ENCODE measurements around the gene ABHD1.

ABHD1 gene

DNA sequence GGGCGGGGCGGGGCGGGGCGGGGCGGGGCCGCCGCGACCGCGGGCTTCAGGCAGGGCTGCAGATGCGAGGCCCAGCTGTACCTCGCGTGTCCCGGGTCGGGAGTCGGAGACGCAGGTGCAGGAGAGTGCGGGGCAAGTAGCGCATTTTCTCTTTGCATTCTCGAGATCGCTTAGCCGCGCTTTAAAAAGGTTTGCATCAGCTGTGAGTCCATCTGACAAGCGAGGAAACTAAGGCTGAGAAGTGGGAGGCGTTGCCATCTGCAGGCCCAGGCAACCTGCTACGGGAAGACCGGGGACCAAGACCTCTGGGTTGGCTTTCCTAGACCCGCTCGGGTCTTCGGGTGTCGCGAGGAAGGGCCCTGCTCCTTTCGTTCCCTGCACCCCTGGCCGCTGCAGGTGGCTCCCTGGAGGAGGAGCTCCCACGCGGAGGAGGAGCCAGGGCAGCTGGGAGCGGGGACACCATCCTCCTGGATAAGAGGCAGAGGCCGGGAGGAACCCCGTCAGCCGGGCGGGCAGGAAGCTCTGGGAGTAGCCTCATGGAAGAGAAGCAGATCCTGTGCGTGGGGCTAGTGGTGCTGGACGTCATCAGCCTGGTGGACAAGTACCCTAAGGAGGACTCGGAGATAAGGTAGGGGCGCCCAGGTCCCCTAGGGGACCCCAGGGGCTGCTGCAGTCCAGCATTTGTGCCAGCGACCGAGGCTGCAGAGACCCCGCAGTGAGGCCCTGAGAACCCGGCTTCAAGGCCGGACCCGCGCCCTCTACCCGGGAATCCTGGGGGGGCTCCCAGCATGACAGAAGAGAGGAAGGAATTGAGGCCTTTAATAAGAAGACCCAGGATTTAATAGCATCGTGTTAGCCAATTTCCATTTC lies 36.7 kb upstream of the ABHD1 start, which contains the start of gene KHK:
TSS of gene KHK (plus strand) at position 49 of the 870 bp plus-strand sequence. CDS start at position 537, 488 bp downstream.
- no peak for DNase-seq (ENCODE audit: low read depth)

DNA sequence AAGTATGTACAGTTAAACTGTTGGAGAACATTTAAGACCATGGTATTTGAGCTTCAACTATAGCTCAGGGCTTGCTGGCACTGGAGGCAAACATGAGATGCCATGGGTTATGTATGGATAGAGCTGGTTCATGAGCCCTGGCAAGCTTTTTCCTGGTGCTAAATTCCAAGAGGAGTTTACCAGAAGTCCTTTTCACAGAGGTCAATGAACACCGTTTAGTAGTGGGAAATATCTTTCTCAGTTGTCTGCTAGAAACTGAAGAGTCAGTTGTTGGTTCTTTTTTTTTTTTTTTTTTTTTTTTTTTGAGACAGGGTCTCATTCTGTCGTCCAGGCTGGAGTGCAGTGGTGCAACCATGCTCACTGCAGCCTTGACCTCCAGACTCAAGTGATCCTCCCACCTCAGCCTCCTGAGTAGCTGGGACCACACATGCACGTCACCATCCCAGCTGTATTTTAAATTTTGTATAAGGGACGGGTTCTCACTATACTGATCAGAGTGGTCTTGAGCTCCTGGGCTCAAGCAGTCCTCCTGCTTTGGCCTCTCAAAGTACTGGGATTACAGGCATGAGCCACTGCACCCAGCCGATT lies 35.7 kb upstream of the ABHD1 start:
- DNase-seq (ENCODE audit: low read depth) = no peak

- DNase-seq (ENCODE audit: low read depth) = no peak
Measured at GRCh38 chr2:27088634-27089033, 35.0 kb upstream of the ABHD1 start.

DNA sequence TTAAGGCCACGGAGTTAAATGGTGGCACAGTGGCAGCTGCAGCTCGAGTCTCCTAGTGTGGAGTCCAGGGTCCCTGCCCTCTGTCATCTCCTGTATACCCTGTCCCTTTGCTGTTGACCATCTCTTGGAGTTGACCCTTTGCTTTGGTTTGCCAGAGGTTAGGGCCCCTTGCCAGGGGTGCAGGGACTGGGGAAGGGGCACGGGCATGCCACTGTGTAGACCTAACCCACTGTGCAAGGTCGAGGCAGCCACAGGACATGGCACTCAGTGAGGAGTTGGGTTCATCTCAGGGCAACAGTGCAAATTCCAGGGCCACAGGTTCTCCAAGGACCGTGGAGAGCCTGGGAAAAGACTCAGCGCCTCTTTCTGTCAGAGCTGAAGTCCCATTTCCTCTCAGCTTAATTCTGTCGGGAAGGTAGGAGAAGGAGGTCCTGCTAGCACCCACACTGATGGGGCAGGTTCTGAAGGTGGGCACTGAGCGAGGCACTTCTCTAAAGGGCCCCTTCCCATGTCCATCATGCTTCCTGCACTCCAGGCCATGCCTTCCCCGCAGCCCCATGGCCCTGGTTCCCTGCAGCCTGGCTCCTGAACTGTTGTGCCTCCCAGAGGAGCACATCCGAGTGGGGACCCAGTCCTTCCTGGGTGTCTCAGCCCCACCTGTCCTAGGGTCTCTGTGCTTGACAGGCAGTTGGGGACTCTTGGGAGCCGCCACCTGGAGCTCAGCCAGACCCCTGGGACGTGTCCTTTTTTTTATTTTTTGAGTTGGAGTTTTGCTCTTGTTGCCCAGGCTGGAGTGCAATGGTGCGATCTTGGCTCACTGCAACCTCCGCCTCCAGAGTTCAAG lies 34.3 kb upstream of the ABHD1 start:
- no peak for DNase-seq (ENCODE audit: low read depth)

- no peak for DNase-seq (ENCODE audit: low read depth)
Measured at GRCh38 chr2:27091746-27092695, 31.6 kb upstream of the ABHD1 start.

- no peak for DNase-seq (ENCODE audit: low read depth)
Measured at GRCh38 chr2:27092696-27093429, 30.8 kb upstream of the ABHD1 start.

DNA sequence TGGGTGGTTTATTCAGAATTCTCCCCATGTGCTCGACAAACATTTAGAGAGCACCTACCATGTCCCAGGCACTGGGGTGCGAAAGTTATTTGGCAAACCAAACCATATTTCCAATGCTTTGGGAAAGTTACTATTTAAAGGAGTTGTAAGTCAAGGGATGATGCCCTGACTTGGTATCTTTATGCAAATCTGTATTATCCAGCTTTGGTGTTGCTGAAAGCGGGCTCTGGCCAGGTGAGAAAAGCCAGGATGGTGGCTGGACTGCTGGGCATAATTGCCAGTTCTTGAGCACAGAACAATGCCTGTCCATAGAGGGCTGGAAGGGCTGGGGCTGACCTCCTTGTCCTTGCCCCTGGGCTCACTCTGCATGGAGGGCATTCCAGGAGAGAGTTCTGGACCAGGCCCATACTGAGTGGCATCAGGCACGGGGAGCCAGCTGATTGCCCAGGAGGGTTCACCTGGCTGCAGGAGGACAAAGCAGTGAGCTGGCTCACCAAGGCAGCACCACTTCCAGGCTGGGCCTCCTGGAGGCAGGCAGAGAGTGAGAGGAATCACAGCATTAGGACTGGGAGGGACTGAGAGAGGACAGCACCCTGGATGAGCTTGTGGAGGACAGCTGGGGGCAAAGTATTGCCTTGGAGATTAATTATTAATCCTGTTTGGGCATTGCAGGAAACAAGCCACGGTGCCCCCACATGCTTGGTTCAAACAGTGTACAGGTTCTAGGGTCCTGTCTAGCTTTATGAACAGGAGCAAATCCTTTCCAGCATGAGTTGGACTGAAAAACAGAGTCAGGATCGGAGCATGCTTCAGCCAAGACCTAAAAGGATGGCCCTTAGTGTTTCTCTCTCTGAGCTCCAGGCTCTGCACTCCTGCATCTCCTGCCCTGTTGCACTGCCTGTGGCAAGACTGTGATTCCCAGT lies 29.9 kb upstream of the ABHD1 start:
- no peak for DNase-seq (ENCODE audit: low read depth)

GRCh38 chr2:27094353-27094984 lies 29.1 kb upstream of the ABHD1 start:
- no peak for DNase-seq (ENCODE audit: low read depth)

DNA sequence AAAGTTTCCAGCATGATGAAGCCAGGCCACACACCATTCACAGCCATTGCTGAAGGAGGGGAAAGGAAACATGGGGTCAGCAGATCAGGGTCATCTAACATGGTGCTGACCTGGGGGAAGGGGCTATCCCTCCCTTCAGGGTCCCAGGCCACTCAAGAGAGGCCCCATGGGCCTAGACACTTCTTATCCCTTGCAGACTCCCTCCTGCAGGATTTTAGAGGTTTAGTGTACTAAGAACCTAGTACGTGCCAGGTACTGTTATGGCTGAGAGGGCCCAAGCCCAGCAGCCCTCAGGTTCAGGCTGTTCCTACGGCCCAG lies 28.2 kb upstream of the ABHD1 start:
- DNase-seq (ENCODE audit: low read depth) = no peak

- DNase-seq (ENCODE audit: low read depth) = no peak
Measured at GRCh38 chr2:27095745-27096651, 27.6 kb upstream of the ABHD1 start.

DNA sequence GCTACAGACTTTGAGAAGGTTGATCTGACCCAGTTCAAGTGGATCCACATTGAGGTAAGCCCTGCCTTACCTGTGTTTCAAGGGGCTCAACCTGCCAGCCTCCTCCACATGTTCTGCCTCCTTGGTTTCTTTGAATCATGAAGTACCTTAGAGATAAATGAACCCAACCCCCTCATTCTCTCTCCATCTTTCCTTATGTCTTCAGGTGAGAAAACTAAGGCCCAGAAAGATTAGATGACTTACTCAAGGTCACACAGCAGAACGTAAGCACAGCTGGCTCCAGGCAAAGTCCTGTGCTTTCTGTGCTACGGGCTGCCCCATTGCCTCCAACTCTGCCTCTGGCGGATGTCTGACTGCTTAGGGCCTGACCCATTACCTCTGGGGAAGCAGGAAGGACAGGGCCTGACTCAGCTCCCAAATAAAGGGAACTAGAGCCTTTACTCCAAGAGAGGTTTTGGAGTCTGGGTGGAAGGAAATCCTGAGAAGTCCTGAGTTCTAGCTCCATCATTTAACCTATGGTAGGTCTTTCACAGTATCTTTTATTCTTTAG lies 26.8 kb upstream of the ABHD1 start:
- no peak for DNase-seq (ENCODE audit: low read depth)

- no peak for DNase-seq (ENCODE audit: low read depth)
Measured at GRCh38 chr2:27097341-27097740, 26.3 kb upstream of the ABHD1 start.

DNA sequence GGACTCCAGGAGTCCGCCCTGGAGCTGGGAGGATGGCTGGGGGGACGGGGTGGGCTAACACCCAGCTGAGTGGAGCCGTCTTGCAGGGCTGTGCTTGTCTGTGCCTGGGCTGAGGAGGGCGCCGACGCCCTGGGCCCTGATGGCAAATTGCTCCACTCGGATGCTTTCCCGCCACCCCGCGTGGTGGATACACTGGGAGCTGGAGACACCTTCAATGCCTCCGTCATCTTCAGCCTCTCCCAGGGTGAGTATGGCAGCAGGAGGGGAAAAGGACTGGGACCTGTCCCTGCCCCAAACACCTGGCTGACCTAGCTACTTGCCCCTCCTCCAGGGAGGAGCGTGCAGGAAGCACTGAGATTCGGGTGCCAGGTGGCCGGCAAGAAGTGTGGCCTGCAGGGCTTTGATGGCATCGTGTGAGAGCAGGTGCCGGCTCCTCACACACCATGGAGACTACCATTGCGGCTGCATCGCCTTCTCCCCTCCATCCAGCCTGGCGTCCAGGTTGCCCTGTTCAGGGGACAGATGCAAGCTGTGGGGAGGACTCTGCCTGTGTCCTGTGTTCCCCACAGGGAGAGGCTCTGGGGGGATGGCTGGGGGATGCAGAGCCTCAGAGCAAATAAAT lies 24.2 kb upstream of the ABHD1 start:
- no peak for DNase-seq (ENCODE audit: low read depth)

- no peak for DNase-seq (ENCODE audit: low read depth)
Measured at GRCh38 chr2:27100036-27100435, 23.6 kb upstream of the ABHD1 start.

DNA sequence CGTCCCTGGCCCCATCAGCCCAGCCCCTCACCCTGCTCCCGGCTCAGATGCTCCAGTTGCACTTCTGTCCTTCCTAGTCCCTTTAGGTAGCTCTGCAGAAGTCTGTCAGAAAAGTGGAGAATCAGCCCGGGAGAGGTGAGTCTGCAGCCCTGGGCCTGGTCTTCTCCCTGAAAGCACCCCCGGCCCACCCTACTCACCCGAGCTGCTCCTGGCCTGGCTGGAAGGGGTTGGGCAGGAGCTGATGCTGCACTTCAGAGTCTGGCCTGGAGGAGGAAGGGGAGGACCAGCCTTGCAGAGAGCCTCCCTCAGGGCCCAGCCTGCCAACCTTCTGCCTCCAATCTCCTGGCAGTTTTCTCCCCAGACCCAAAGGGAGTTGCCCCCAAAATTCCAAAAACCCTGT lies 21.3 kb upstream of the ABHD1 start:
- DNase-seq (ENCODE audit: low read depth) = no peak

DNA sequence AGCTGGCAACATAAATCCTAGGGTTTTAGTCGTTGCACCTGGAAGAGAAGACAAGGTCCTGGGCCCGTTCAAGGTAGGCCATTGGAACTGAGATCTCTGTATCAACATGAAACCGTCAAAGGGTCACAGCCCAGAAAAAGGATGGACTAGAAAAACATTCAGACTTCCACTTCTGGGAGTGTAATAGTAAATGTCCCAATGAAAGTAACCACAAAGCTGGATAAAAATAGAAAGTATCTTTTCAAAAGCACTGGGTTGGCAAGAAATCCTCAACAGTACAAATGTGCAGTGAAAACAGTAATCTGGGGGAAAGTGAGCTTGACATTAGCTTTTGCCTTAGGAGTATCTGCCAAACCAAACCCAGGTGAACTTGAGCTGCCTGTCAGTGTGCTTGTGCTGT lies 17.6 kb upstream of the ABHD1 start:
- no peak for DNase-seq (ENCODE audit: low read depth)

DNA sequence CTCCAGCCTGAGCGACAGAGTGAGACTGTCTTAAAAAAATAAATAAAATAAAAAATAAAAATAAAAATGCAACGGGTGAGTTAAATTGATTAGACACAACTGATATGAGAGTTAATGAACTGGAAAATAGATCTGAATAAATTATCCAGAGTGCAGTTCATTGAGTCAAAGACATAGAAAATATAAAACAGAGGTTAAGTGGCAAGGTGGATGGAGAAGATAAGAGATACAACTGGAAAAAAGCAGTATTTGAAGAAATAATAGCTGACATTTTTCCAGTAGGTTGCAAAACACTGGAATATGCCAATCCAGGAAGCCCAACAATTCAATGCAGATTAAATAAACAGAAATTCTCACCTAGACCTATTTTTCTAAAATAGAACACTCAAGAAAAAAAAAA lies 15.4 kb upstream of the ABHD1 start:
- DNase-seq (ENCODE audit: low read depth) = no peak

DNA sequence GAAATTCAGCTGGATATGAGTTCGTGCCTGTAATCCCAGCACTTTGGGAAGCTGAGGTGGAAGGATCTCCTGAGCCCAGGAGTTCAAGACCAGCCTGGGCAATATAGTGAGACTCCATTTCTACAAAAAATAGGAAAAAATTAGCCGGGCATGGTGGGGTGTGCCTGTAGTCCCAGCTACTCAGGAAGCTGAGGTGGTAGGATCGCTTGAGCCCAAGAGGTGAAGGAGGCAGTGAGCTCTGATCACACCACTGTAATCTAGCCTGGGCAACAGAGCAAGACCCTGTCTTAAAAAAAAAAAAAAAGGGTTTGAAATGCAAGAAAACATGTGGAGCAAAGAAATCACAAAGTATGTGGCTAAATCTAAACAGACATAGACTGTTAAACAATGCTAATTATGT lies 14.5 kb upstream of the ABHD1 start:
- DNase-seq (ENCODE audit: low read depth) = no peak

All from T-helper 22 cell (primary cell).